ENCODE results near the gene RFWD3.

DNA sequence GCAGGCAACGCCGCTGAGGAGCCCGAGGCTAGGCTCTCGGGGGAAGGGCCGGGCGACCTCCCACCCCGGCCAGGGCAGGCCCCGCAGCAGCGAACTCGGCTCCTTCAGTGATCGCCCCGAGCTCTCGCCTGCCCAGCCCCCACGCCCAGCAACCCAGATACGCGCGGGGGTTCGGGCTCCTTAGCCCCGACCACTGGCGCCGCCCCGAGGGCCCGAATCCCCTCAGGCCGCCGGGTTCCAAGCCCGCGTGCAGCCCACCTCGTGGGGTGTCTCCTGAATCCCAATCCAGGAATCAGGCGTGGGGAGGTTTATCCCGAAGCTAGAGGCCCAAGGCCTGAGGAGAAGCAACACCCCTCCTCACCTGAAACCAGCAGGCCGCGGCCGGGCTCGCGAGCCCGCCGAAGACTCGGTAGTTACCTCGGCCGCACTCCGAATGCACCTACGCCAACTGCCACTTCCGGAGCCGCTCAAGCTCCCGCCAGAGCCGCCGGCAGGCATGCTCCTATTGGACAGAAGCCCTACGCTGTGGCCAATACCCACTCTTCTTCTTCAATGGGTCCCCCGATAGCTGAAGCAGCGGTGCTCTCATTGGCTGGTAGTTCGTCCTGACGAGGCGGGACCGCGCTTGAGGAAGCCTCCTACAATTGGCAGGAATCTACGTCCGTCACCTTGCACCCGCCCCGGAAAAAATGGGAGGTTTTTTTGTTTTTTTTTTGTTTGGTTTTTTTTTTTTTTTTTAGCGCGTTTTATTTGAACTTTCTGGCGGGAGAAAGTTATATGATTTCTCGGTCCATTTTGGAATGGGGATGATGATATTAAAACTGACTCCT is at the start of gene RFWD3:
- TF ChIP-seq CTCF (IDR thresholded peaks at IDR 0.05; ENCODE audit: low read length) (no peak), EZH2 (optimal IDR thresholded peaks at IDR 0.05; ENCODE audit: low read depth, low read length) (no peak)
